OCI-LY3 (cell line): Measurements from ENCODE around the gene TLE4.

ENCODE experiments used
- H2AFZ ChIP-seq: fragments of 200-600, 300-600 bp; shearing (Covaris generic); 2 replicates; pipeline ENCODE4 v1.6.0; 2014; ENCODE audit warnings: antibody characterized with exemption, low read depth, low read length
- H3K27ac ChIP-seq: fragments of 200-600, 300-600 bp; sonication (generic); 2 replicates; pipeline ENCODE4 v1.5.1; 2014; ENCODE audit warnings: mild to moderate bottlenecking, low read length, moderate library complexity, mixed read lengths
- H3K27me3 ChIP-seq: fragments of 200-600, 300-600 bp; sonication (generic); 2 replicates; pipeline ENCODE4 v1.6.1; 2014; ENCODE audit warnings: low read depth, low read length, mixed read lengths
- H3K36me3 ChIP-seq: fragments of 200-600, 300-600 bp; sonication (generic); replicated peaks from 2 replicates; pipeline ENCODE3; 2014; ENCODE audit warnings: low read depth, low read length, mixed read lengths
- H3K4me1 ChIP-seq: fragments of 300-600, 200-600 bp; sonication (generic); 2 replicates; pipeline ENCODE4 v1.6.1; 2014; ENCODE audit warnings: low read length, mixed read lengths
- H3K4me2 ChIP-seq: fragments of 200-600, 300-600 bp; sonication (generic); 2 replicates; pipeline ENCODE4 v1.6.1; 2014; ENCODE audit warnings: low read length, mixed read lengths
- H3K4me3 ChIP-seq: fragments of 300-600, 200-600 bp; sonication (generic); 2 replicates; pipeline ENCODE4 v1.5.1; 2014; ENCODE audit warnings: antibody characterized with exemption, mild to moderate bottlenecking, low read length, moderate library complexity
- H3K79me2 ChIP-seq: fragments of 300-600, 200-600 bp; shearing (Covaris generic); 2 replicates; pipeline ENCODE4 v1.6.1; 2014; ENCODE audit warnings: mild to moderate bottlenecking, low read length, mixed read lengths
- H3K9ac ChIP-seq: fragments of 300-600, 200-600 bp; shearing (Covaris generic); 2 replicates; pipeline ENCODE4 v1.6.0; 2014; ENCODE audit warnings: mild to moderate bottlenecking, low read length, moderate library complexity
- H3K9me3 ChIP-seq: fragments of 200-600, 300-600 bp; shearing (Covaris generic); 2 replicates; pipeline ENCODE4 v1.6.1; 2014; ENCODE audit warnings: low read length, mixed read lengths; ENCODE audit not compliant: insufficient read depth
- H4K20me1 ChIP-seq: fragments of 200-600, 300-600 bp; sonication (generic); 2 replicates; pipeline ENCODE4 v1.6.1; 2016; ENCODE audit warnings: low read length, mixed read lengths; ENCODE audit not compliant: insufficient read depth
- EZH2phosphoT487 ChIP-seq: fragments of 200-600 bp; shearing (Covaris generic); IDR thresholded peaks from 2 replicates; pipeline ENCODE4 v1.6.1; 2018; ENCODE audit warnings: antibody characterized with exemption, mixed run types, low read depth
- TF ChIP-seq, protein P1 (sequence below): fragments of 200-600, 300-600 bp; sonication (generic); IDR thresholded peaks from 2 replicates; pipeline ENCODE4 v1.5.1; 2014; ENCODE audit warnings: antibody characterized with exemption, low read length, low read depth

The TLE4 gene

DNA sequence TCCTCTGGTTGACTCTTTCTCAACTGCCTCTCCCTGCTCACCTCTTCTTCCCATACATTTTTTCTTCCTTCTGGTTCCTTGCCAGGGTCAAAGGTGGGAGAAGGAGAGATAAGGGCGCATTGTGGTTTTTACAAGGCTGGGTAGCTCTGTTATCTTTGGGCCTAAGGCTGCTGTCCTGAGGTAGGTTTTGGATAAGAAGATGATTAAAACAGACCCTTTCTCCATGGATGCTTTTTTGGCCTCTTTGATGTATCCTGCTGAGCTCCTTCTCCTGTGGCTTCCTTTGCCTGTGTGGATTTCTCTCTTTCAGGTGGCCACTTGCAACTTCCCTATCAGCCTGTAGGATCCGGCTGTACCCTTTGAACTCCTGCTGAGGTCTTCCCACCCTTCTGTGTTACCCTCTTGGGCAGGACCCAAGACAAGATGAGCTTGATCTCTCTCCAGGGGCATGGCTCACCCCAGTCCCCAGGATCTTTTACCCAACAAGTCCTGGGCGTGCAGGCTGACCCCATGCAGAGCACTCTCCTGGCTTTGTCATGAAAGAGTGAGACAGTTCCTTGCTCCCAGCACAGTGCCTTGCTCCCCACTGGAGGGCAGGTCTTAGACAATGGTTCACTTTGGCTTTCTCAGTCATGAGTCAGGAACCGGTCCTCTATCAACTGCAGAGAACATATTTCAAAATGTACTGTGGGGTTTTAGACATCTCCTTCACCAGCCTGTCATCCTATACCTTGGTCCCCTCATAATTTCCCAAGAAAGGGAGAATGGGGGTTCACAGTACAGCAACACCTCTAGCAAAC lies 197.9 kb downstream of the TLE4 start:
- no peaks in the 10 kb centered on the region for H4K20me1 ChIP-seq
- no peak for TF ChIP-seq EZH2phosphoT487
- peaks cover 30% of the 10 kb centered on the region for H3K27me3 ChIP-seq
- H3K9me3 ChIP-seq, result no peaks in the 10 kb centered on the region
- no peaks in the 10 kb centered on the region for H3K79me2 ChIP-seq
- H2AFZ ChIP-seq, result no peak overlapping the region
- H3K36me3 ChIP-seq, result no peaks in the 10 kb centered on the region
- H3K4me3 ChIP-seq, result no peak overlapping the region
- no peak overlapping the region for H3K4me2 ChIP-seq
- no peak overlapping the region for H3K9ac ChIP-seq
- no peak overlapping the region for H3K27ac ChIP-seq
- H3K4me1 ChIP-seq, result no peaks in the 10 kb centered on the region

DNA sequence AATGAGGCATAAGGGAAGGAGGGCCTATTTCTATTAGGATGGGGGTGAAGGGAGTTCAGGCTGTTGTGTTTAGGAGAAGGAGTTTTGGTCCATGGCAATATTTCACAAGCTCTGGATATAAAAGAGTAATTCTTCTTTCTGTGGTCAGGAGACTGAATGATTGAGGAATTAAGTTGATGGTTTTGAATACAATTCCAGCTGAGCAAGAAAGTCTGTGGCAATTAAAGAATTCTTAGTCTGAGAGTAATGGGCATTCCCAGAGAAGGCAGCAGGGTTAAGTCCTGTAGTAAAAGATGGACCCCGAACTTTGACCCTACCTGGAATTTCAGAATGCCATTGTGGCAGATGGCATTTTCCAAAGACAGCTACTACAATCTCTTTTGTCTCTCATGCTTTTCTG lies 202.6 kb downstream of the TLE4 start:
- Histone ChIP-seq H3K4me2 (no peak overlapping the region), H3K4me1 (no peaks in the 10 kb centered on the region), H4K20me1 (no peaks in the 10 kb centered on the region), H3K27ac (no peak overlapping the region), H3K27me3 (peaks cover 6% of the 10 kb centered on the region), H3K4me3 (no peak overlapping the region), H3K9ac (no peak overlapping the region), H2AFZ (no peak overlapping the region), H3K9me3 (no peaks in the 10 kb centered on the region), H3K36me3 (no peaks in the 10 kb centered on the region), H3K79me2 (no peaks in the 10 kb centered on the region)
- TF ChIP-seq, protein P1, sequence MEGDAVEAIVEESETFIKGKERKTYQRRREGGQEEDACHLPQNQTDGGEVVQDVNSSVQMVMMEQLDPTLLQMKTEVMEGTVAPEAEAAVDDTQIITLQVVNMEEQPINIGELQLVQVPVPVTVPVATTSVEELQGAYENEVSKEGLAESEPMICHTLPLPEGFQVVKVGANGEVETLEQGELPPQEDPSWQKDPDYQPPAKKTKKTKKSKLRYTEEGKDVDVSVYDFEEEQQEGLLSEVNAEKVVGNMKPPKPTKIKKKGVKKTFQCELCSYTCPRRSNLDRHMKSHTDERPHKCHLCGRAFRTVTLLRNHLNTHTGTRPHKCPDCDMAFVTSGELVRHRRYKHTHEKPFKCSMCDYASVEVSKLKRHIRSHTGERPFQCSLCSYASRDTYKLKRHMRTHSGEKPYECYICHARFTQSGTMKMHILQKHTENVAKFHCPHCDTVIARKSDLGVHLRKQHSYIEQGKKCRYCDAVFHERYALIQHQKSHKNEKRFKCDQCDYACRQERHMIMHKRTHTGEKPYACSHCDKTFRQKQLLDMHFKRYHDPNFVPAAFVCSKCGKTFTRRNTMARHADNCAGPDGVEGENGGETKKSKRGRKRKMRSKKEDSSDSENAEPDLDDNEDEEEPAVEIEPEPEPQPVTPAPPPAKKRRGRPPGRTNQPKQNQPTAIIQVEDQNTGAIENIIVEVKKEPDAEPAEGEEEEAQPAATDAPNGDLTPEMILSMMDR, result no peak
- TF ChIP-seq EZH2phosphoT487, result no peak
